IMR-90 (cell line): Measurements from ENCODE around the gene CTIF.

Source experiments
- FOS ChIP-seq: fragments of 150-350 bp; IDR thresholded peaks from 2 replicates; pipeline ENCODE4 v1.6.1; 2016; ENCODE audit warnings: low read depth, low read length
- TF ChIP-seq, protein P1 (sequence below): conservative IDR thresholded peaks from 2 replicates; pipeline ENCODE4 v1.5.1; 2012; ENCODE audit warnings: mild to moderate bottlenecking, low read depth, low read length, improper control_type of control experiment

DNA sequence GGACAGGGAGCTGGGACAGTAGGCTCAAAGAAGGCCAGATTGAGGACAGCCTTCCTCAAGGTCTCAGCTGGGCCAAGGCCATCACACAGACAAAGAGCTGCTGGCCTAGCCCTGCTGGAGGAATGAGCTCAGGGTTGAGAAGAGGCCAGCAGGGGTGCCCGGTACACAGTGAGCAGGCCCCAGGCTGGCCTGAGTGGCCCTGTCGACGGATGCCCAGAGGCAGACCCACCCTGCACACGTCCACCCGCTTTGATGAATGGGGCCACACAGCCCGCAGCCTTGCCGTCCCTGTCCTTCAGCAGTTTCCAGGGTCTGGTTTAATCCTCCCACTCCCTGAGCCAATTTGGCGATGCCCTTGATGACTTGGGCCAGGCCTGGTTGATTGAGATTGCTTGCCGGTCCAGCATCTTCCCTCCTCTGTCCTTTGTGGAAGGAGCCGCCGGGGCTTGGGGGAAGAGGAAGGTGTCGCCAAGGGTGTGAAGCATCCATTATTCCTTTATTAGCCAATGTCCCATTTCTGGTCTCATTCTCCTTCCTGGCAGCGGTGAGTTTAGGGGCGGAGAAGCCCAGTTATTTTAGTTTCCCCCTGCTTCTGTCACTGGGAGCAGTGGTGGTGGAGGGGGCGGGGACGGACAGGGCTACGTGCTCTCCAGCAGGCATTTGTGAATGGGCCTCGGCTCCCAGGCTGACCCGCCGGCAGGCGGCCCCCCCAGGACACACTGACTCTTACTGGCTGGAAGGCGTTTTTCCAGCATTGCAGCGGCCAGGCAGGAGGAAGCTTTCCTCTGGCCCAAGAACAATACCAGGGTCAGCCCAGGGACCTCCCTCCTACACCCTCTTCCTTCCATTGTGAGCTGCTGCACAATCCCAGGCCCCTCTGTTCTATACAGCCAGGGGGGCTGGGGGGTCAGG is 141.8 kb downstream of the CTIF start:
- TF ChIP-seq, protein P1, sequence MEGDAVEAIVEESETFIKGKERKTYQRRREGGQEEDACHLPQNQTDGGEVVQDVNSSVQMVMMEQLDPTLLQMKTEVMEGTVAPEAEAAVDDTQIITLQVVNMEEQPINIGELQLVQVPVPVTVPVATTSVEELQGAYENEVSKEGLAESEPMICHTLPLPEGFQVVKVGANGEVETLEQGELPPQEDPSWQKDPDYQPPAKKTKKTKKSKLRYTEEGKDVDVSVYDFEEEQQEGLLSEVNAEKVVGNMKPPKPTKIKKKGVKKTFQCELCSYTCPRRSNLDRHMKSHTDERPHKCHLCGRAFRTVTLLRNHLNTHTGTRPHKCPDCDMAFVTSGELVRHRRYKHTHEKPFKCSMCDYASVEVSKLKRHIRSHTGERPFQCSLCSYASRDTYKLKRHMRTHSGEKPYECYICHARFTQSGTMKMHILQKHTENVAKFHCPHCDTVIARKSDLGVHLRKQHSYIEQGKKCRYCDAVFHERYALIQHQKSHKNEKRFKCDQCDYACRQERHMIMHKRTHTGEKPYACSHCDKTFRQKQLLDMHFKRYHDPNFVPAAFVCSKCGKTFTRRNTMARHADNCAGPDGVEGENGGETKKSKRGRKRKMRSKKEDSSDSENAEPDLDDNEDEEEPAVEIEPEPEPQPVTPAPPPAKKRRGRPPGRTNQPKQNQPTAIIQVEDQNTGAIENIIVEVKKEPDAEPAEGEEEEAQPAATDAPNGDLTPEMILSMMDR: no peak
- no peak for TF ChIP-seq FOS
